VCaP (cell line): Measurements from ENCODE around the gene TMCC2.

Experiments
- H3K27ac ChIP-seq: fragments of 450-650 bp; 2 replicates; pipeline ENCODE4 v1.5.1; 2017
- CTCF ChIP-seq: fragments of 450-650 bp; conservative IDR thresholded peaks from 2 replicates; pipeline ENCODE4 v1.5.1; 2017; ENCODE audit warnings: mild to moderate bottlenecking, moderate library complexity

TMCC2 gene

GRCh38 chr1:205286335-205286950, 58.7 kb downstream of the TMCC2 start:
- TF ChIP-seq CTCF = no peak

GRCh38 chr1:205287076-205287475, 59.3 kb downstream of the TMCC2 start:
- no peak for TF ChIP-seq CTCF
- no peak overlapping the region for H3K27ac ChIP-seq

More at GRCh38 chr1:205286335-205286950, 58.7 kb downstream of the TMCC2 start:
- no peak overlapping the region for H3K27ac ChIP-seq

GRCh38 chr1:205287767-205288559, 60.2 kb downstream of the TMCC2 start:
- H3K27ac ChIP-seq = no peak overlapping the region
- no peak for TF ChIP-seq CTCF

GRCh38 chr1:205291596-205291995, 63.9 kb downstream of the TMCC2 start:
- TF ChIP-seq CTCF = no peak
- no peak overlapping the region for H3K27ac ChIP-seq

- TF ChIP-seq CTCF = no peak
- H3K27ac ChIP-seq = no peak overlapping the region
Observed at GRCh38 chr1:205293350-205294074, 65.8 kb downstream of the TMCC2 start.

- TF ChIP-seq CTCF = no peak
- no peak overlapping the region for H3K27ac ChIP-seq
Observed at GRCh38 chr1:205294175-205294917, 66.6 kb downstream of the TMCC2 start.

GRCh38 chr1:205294934-205295333, 67.2 kb downstream of the TMCC2 start:
- no peak overlapping the region for H3K27ac ChIP-seq
- no peak for TF ChIP-seq CTCF
